RCC 7860 (cell line): ENCODE results near the gene OR52E2.

Experiments used
- DNase-seq: peaks from one replicate; pipeline ENCODE4 v3.0.0-alpha.2; 2015; ENCODE audit warnings: low spot score
- FAIRE-seq: peaks from 2 replicates; lab custom pipeline; 2012; peaks lifted over from hg19 to GRCh38; lab: Jason Lieb, UNC

The OR52E2 gene

DNA sequence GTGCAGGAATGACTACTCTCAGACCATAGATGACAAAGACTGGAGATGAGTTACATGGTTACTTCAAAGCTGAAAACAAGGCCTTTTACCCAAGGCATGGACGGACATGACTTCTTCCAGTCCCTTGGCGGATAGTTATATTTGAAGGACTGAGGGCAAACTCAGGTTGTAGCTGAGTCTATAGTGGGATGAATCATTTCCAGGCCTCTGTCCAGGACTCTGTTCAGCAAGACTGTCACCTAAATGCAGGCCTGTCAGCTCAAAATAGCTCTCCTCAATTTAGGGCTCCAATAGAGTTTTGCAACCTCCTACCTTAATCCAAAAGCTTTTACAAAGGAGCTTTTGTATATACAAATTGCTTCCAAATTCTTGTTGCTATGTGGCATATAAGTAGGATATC is 37.4 kb downstream of the OR52E2 start:
- FAIRE-seq (no peak), DNase-seq (no peak)

DNA sequence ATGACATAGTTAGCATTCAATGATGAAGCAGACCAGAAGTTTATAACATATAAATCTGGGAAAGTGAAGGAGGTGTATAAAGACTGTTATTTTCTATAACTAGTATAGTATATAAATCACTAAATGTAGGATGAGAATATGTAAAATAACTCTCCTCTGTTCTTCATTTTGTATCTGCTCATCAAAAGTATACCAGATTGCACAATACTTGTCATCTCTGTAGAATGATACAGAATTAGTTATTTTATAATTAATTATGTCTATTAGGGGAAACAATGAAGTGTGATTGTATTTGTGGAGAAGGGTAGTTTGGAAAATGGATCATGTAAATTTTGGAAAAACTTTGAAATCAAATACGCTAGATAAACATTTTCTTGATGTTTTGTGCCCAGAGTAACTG is 46.4 kb downstream of the OR52E2 start:
- FAIRE-seq: no peak
- DNase-seq: no peak

DNA sequence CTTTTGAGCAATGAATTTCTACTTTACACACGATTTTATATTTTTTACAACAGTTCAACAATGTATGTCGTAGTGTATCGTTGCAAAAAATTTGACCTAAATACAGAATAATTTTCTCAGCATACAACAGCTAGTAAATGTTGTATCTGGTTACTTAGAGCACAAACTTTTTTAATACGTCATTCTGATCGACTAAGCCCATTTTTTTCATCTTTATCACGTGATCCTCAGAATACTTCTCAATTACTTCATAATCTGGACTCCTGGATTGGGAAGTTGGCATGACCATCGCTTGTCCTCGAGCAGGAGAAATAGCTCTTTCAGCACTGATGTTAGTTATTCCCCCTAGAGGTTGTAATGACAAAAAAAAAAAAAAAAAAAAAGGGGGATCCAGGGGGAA is 48.2 kb downstream of the OR52E2 start:
- no peak for DNase-seq
- FAIRE-seq: no peak
